ENCODE results near the gene CSMD2. TPM values are rescaled to one million over a fixed set of nuclear protein-coding genes. Genes with fewer than 3 reads are reported as not detected.

CSMD2 gene
- total RNA-seq, 6 experiments from 2014 or later = under 0.01 to 0.19 (median 0.09) TPM; not detected in 1

DNA sequence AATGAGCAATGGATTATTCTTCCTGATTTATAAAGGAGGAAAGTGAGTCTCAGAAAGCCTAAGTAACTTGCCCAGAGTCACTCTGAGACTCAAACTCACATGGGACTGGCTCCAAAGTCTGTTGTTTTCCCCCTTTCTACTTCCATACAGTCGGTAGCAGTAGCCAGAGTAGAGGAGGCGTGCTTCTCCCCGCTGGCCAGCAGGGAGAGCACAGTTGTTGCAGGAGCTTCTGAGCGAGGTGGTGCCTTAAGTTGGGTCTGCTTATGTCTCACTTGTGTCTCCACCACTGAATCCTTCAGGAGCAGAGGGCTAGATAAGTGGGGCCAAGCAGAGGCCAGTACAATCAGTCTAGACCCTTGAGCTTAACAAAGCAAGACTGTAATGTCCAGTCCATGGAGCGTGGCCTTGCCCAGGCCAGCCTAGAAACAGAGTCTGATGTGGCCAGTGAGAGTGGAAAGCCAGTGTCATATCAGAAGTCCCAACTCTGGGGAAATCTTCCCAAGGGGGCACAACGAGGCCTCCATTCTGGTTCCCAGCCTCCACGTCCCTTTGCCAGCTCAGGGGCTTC, 510.7 kb downstream of the CSMD2 start:
- Histone ChIP-seq H3K27me3 (no peaks in the 10 kb centered on the region), H3K36me3 (no peaks in the 10 kb centered on the region), H3K27ac (no peak overlapping the region), H3K4me3 (no peak overlapping the region), H3K4me1 (no peaks in the 10 kb centered on the region), H3K9me3 (no peaks in the 10 kb centered on the region)
- ATAC-seq (peak; percentile 34 to 59 (median 44)), DNase-seq (no peak)
- WGBS (ENCODE audit: insufficient coverage, low coverage, low lambda C conversion rate, missing lambda C conversion rate) = 29% methylated on average over 5 of the region's 7 CpGs
- peak in 2 of 4 donors; percentile 28 to 36 for TF ChIP-seq CTCF (IDR thresholded peaks at IDR 0.05)
- no peak for TF ChIP-seq POLR2A (IDR thresholded peaks at IDR 0.05)
- intact Hi-C loops (cut with DNase I) = no loop called here

DNA sequence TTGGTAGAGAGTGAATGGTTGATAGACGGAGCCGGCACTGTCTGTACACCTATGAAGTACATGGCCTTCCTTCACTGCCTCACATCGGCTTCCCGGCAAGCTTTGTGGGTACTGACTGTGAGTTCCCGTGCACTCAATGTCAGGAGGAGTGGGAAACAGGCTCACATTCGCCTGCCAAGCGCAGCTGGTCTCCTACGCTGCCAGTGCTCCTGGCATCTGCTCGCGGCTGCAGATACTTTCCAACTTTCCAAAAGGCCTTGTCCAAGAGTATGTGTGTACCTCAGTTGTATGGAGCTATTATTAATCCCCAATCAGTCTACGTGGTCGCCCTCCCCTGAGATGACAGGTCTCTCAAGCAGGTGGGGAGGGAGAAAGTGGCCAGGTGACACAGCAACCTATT, 511.8 kb downstream of the CSMD2 start:
- ATAC-seq (no peak), DNase-seq (no peak)
- 93% methylated on average over 3 of the region's 12 CpGs for WGBS (ENCODE audit: insufficient coverage, low coverage, low lambda C conversion rate, missing lambda C conversion rate)

GRCh38 chr1:33650708-33651107, 514.3 kb downstream of the CSMD2 start:
- no peak for TF ChIP-seq CTCF (IDR thresholded peaks at IDR 0.05)
- no peak for TF ChIP-seq POLR2A (IDR thresholded peaks at IDR 0.05)
- 65% methylated on average over 3 of the region's 3 CpGs for WGBS (ENCODE audit: insufficient coverage, low coverage, low lambda C conversion rate, missing lambda C conversion rate)
- no peak overlapping the region for H3K27ac ChIP-seq
- no peaks in the 10 kb centered on the region for H3K9me3 ChIP-seq
- intact Hi-C loops (cut with DNase I) = no loop called here
- DNase-seq (no peak), ATAC-seq (no peak)
- H3K4me3 ChIP-seq = no peak overlapping the region
- no peaks in the 10 kb centered on the region for H3K4me1 ChIP-seq
- no peaks in the 10 kb centered on the region for H3K27me3 ChIP-seq
- H3K36me3 ChIP-seq = no peaks in the 10 kb centered on the region

More for the DNA sequence above, 511.8 kb downstream of the CSMD2 start:
- H3K9me3 ChIP-seq = no peaks in the 10 kb centered on the region
- H3K4me1 ChIP-seq = no peaks in the 10 kb centered on the region
- intact Hi-C loops (cut with DNase I) = no loop called here
- no peaks in the 10 kb centered on the region for H3K27me3 ChIP-seq
- no peak overlapping the region for H3K4me3 ChIP-seq
- no peak overlapping the region for H3K27ac ChIP-seq
- TF ChIP-seq CTCF (IDR thresholded peaks at IDR 0.05) = no peak
- TF ChIP-seq POLR2A (IDR thresholded peaks at IDR 0.05) = no peak
- no peaks in the 10 kb centered on the region for H3K36me3 ChIP-seq

- 83% methylated on average over 4 of the region's 7 CpGs for WGBS (ENCODE audit: insufficient coverage, low coverage, low lambda C conversion rate, missing lambda C conversion rate)
- Histone ChIP-seq H3K27me3 (no peaks in the 10 kb centered on the region), H3K36me3 (no peaks in the 10 kb centered on the region), H3K9me3 (no peaks in the 10 kb centered on the region), H3K4me3 (no peak overlapping the region), H3K27ac (no peak overlapping the region), H3K4me1 (no peaks in the 10 kb centered on the region)
- intact Hi-C loops (cut with DNase I) = no loop called here
- TF ChIP-seq CTCF (IDR thresholded peaks at IDR 0.05) (no peak), POLR2A (IDR thresholded peaks at IDR 0.05) (no peak)
- no peak for DNase-seq
- no peak for ATAC-seq
Observed at GRCh38 chr1:33649759-33650158, 515.3 kb downstream of the CSMD2 start.

DNA sequence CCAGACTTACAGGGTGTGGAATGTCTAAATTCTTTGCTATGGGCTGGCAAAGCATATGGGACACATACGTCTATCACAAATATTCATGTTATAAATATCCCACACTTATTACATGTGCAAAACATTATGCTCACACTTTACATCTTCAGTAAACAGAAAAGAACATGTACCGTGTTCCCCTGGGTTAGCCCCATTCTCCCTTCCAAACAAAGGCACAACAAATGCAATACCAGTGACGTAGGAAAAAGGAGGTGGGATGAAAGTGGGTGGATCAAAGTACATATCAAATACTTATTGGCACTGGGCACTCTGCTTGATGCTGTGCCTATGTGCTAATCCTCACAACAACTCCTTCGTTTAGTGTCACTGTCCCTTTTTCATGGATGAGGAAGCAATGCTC, 521.8 kb downstream of the CSMD2 start:
- intact Hi-C loops (cut with DNase I) = no loop called here
- H3K4me3 ChIP-seq = no peak overlapping the region
- no peak overlapping the region for H3K27ac ChIP-seq
- WGBS (ENCODE audit: insufficient coverage, low coverage, low lambda C conversion rate, missing lambda C conversion rate) = 36% methylated on average over 4 of the region's 4 CpGs
- no peaks in the 10 kb centered on the region for H3K27me3 ChIP-seq
- no peaks in the 10 kb centered on the region for H3K4me1 ChIP-seq
- TF ChIP-seq POLR2A (IDR thresholded peaks at IDR 0.05) (no peak), CTCF (IDR thresholded peaks at IDR 0.05) (no peak)
- no peaks in the 10 kb centered on the region for H3K36me3 ChIP-seq
- ATAC-seq (no peak), DNase-seq (no peak)
- no peaks in the 10 kb centered on the region for H3K9me3 ChIP-seq
